Fibroblast of lung (primary cell): ENCODE measurements around the gene AMFR. TPM values are rescaled to one million over a fixed set of nuclear protein-coding genes. Genes with fewer than 3 reads are reported as not detected.

Source experiments
- DNase-seq, 2 donors: peaks; one replicate each; pipeline versions ENCODE4 v3.0.0 to v3.0.0-alpha.2; 2010; ENCODE audit warnings: low read depth in 2 of 2
- H2AFZ ChIP-seq: 2 replicates; pipeline ENCODE4 v1.5.1; 2012; ENCODE audit warnings: low read length, control low read depth, inconsistent platforms
- H3K27ac ChIP-seq: 2 replicates; pipeline ENCODE4 v1.5.1; 2011; ENCODE audit warnings: low read length, control low read depth; ENCODE audit not compliant: insufficient read depth
- H3K27me3 ChIP-seq: 2 replicates; pipeline ENCODE4 v1.5.1; 2011; ENCODE audit warnings: mild to moderate bottlenecking, low read length; ENCODE audit not compliant: control insufficient read depth, insufficient read depth
- H3K36me3 ChIP-seq: 2 replicates; pipeline ENCODE4 v1.5.1; 2011; ENCODE audit warnings: low read length; ENCODE audit not compliant: control insufficient read depth, insufficient read depth
- H3K4me1 ChIP-seq: 2 replicates; pipeline ENCODE4 v1.5.1; 2011; ENCODE audit warnings: low read length; ENCODE audit not compliant: control insufficient read depth, insufficient read depth; ENCODE audit errors: extremely low read depth
- H3K4me2 ChIP-seq: 2 replicates; pipeline ENCODE4 v1.5.1; 2011; ENCODE audit warnings: low read length, control low read depth; ENCODE audit not compliant: insufficient read depth; ENCODE audit errors: extremely low read depth
- H3K4me3 ChIP-seq, 4 experiments: fragments of 200-600 bp in 1 of 4; sonication (generic) in 1 of 4; replicated peaks in 1 of 4; 2 replicates each; pipeline ENCODE4 v1.5.1; 2011 to 2016; ENCODE audit warnings: low read length in 4 of 4, low read depth in 3 of 4, mild to moderate bottlenecking in 3 of 4, control low read depth in 2 of 4, inconsistent platforms in 1 of 4, mixed read lengths in 1 of 4; ENCODE audit not compliant: insufficient read depth in 1 of 4; ENCODE audit errors: control extremely low read depth in 1 of 4
- H3K79me2 ChIP-seq: 2 replicates; pipeline ENCODE4 v1.5.1; 2012; ENCODE audit warnings: mild to moderate bottlenecking, low read length, inconsistent platforms; ENCODE audit not compliant: control insufficient read depth, insufficient read depth
- H3K9ac ChIP-seq: 2 replicates; pipeline ENCODE4 v1.5.1; 2011; ENCODE audit warnings: mild to moderate bottlenecking, low read length, control low read depth; ENCODE audit not compliant: insufficient read depth
- H3K9me3 ChIP-seq: 2 replicates; pipeline ENCODE4 v1.5.1; 2012; ENCODE audit warnings: low read depth, low read length; ENCODE audit not compliant: control insufficient read depth, insufficient read depth
- H4K20me1 ChIP-seq: 2 replicates; pipeline ENCODE4 v1.5.1; 2011; ENCODE audit warnings: low read length; ENCODE audit not compliant: control insufficient read depth, insufficient read depth; ENCODE audit errors: extremely low read depth
- CTCF ChIP-seq, 2 donors: IDR thresholded peaks in 1 of 2; conservative IDR thresholded peaks in 1 of 2; 1 replicate in 1 of 2; 2 replicates in 1 of 2; pipeline ENCODE4 v1.5.1; 2011 to 2012; ENCODE audit warnings: low read length in 2 of 2, control low read depth in 1 of 2, inconsistent platforms in 1 of 2, low read depth in 1 of 2, mild to moderate bottlenecking in 1 of 2
- EZH2 ChIP-seq: IDR thresholded peaks from 2 replicates; pipeline ENCODE4 v1.5.1; 2012; ENCODE audit warnings: low read length, control low read depth, mild to moderate bottlenecking; ENCODE audit errors: missing control alignments
- polyA plus RNA-seq, 2 donors: library from polyadenylated mRNA; depleted of rRNA in 1 of 2; stranded (reverse) in 1 of 2; unstranded in 1 of 2; fragments of >200 nt; gene quantifications; 2 replicates each; pipeline ENCODE4 v1.2.1, GENCODE V29; 2011 to 2012; ENCODE audit warnings: missing spikeins in 1 of 2
- total RNA-seq: library from RNA; depleted of rRNA; stranded (reverse); fragments of >200 nt; gene quantifications from 2 replicates; pipeline ENCODE4 v1.2.1, GENCODE V29; 2014

AMFR gene
- total and polyA plus RNA-seq, 2 donors (not counting 1 experiment from before 2014, with no cell fraction given) = 75.9 to 413 TPM

DNA sequence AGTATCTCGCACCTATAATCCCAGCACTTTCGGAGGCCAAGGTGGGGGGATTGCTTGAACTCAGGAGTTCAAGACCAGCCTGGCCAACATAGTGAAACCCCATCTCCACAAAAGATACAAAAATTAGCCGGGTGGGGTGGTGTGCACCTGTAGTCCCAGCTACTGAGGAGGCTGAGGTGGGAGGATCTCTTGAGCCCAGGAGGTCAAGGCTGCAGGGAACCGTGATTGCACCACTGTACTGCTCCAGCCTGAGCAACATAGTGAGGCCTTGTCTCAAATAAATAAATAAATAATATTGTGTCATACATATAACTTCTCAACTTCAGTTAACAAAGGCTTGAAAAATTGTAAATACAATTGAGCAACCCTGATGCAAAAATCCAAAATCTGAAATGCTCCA is 8.2 kb downstream of the AMFR start:
- DNase-seq = no peak
- no peak overlapping the region for H3K27ac ChIP-seq
- H3K36me3 ChIP-seq = no peaks in the 10 kb centered on the region
- H3K27me3 ChIP-seq = no peaks in the 10 kb centered on the region
- no peaks in the 10 kb centered on the region for H3K9me3 ChIP-seq
- peaks cover 68% of the 10 kb centered on the region for H3K79me2 ChIP-seq
- TF ChIP-seq EZH2 = no peak
- TF ChIP-seq CTCF (conservative IDR thresholded peaks at IDR 0.05 in 1 of 2, IDR thresholded peaks at IDR 0.05 in 1 of 2; ENCODE audit: low read depth in 1 of 2, low read length in 2 of 2) = no peak
- H3K9ac ChIP-seq = no peak overlapping the region
- no peaks in the 10 kb centered on the region for H4K20me1 ChIP-seq
- no peak overlapping the region for H2AFZ ChIP-seq
- H3K4me3 ChIP-seq = no peak overlapping the region
- H3K4me1 ChIP-seq = peaks cover 5% of the 10 kb centered on the region
- H3K4me2 ChIP-seq = no peak overlapping the region

GRCh38 chr16:56415875-56416274 is 9.5 kb downstream of the AMFR start:
- Histone ChIP-seq H3K79me2 (peaks cover 56% of the 10 kb centered on the region), H3K27ac (no peak overlapping the region), H3K27me3 (no peaks in the 10 kb centered on the region), H3K36me3 (no peaks in the 10 kb centered on the region), H2AFZ (no peak overlapping the region), H4K20me1 (no peaks in the 10 kb centered on the region), H3K4me1 (peaks cover 5% of the 10 kb centered on the region), H3K4me3 (no peak overlapping the region), H3K9me3 (no peaks in the 10 kb centered on the region), H3K9ac (no peak overlapping the region), H3K4me2 (no peak overlapping the region)
- no peak for DNase-seq
- TF ChIP-seq EZH2 (no peak), CTCF (conservative IDR thresholded peaks at IDR 0.05 in 1 of 2, IDR thresholded peaks at IDR 0.05 in 1 of 2; ENCODE audit: low read depth in 1 of 2, low read length in 2 of 2) (no peak)

DNA sequence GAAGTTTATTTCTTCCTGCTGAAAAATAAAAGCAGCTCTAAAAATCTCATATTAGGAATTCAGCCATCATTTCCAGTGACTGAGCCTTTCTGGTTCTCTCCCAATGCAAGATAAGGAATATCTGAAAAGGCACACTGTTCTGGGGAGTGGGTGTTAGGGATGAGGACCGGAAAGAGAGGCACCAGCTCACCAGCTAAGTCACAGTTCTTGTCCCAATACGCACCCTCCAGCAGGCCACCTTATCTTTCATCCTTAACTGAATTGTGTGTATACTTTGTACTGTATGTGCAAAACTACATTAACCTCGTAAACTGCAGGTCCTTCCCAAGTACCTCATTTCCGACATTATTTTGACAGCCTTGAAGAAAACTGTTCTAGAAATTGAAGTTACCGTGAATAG is 11.0 kb downstream of the AMFR start:
- no peak for DNase-seq
- Histone ChIP-seq H2AFZ (no peak overlapping the region), H3K4me1 (no peaks in the 10 kb centered on the region), H3K27me3 (no peaks in the 10 kb centered on the region), H3K9me3 (no peaks in the 10 kb centered on the region), H3K4me3 (no peak overlapping the region), H3K27ac (no peak overlapping the region), H3K36me3 (no peaks in the 10 kb centered on the region), H3K9ac (no peak overlapping the region), H4K20me1 (no peaks in the 10 kb centered on the region), H3K79me2 (peaks cover 44% of the 10 kb centered on the region), H3K4me2 (no peak overlapping the region)
- TF ChIP-seq CTCF (conservative IDR thresholded peaks at IDR 0.05 in 1 of 2, IDR thresholded peaks at IDR 0.05 in 1 of 2; ENCODE audit: low read depth in 1 of 2, low read length in 2 of 2) (no peak), EZH2 (no peak)
